ENCODE measurements around the gene APAF1. TPM values are rescaled to one million over a fixed set of nuclear protein-coding genes. Genes with fewer than 3 reads are reported as not detected.

APAF1 gene
- total RNA-seq, 1 experiment from 2014 or later, result 19.3 TPM

- no peak for TF ChIP-seq ZMAT4 (CRISPR knock-in tag; IDR thresholded peaks at IDR 0.05)
- TF ChIP-seq CREB1 (CRISPR knock-in tag; IDR thresholded peaks at IDR 0.05), result no peak
- no peak for TF ChIP-seq OVOL2 (CRISPR knock-in tag; IDR thresholded peaks at IDR 0.05; ENCODE audit: borderline replicate concordance)
- no peak for TF ChIP-seq KAT7 (CRISPR knock-in tag; IDR thresholded peaks at IDR 0.05; ENCODE audit: borderline replicate concordance)
- no peak for TF ChIP-seq ZNF232 (CRISPR knock-in tag; IDR thresholded peaks at IDR 0.05)
- TF ChIP-seq USF1 (CRISPR knock-in tag; IDR thresholded peaks at IDR 0.05), result no peak
- no peak for TF ChIP-seq SMAD4 (CRISPR knock-in tag; IDR thresholded peaks at IDR 0.05)
- no peak for TF ChIP-seq ZNF263 (CRISPR knock-in tag; IDR thresholded peaks at IDR 0.05; ENCODE audit: low read depth)
- TF ChIP-seq NR3C1 (CRISPR knock-in tag; conservative IDR thresholded peaks at IDR 0.05; ENCODE audit: low read depth), result no peak
- no peak for TF ChIP-seq CDX4 (CRISPR knock-in tag; IDR thresholded peaks at IDR 0.05; ENCODE audit: borderline replicate concordance)
- TF ChIP-seq MLX (CRISPR knock-in tag; IDR thresholded peaks at IDR 0.05), result no peak
- no peak for TF ChIP-seq FOXK1 (CRISPR knock-in tag; IDR thresholded peaks at IDR 0.05)
- TF ChIP-seq USF2 (CRISPR knock-in tag; IDR thresholded peaks at IDR 0.05), result no peak
- no peak for TF ChIP-seq ZNF138 (CRISPR knock-in tag; conservative IDR thresholded peaks at IDR 0.05)
- TF ChIP-seq GRHL2 (CRISPR knock-in tag; IDR thresholded peaks at IDR 0.05; ENCODE audit: insufficient replicate concordance, severe bottlenecking), result no peak
- TF ChIP-seq ZNF671 (CRISPR knock-in tag; IDR thresholded peaks at IDR 0.05), result no peak
- no peak for TF ChIP-seq JAZF1 (CRISPR knock-in tag; IDR thresholded peaks at IDR 0.05)
- no peak for TF ChIP-seq NR1H2 (CRISPR knock-in tag; IDR thresholded peaks at IDR 0.05)
- TF ChIP-seq JUN (CRISPR knock-in tag; IDR thresholded peaks at IDR 0.05), result no peak
- Mint-ChIP-seq H3K27me3 (ENCODE audit: low read depth) (peaks cover 37% of the 10 kb centered on the region), H3K4me3 (no peak overlapping the region), H3K36me3 (peaks cover 9% of the 10 kb centered on the region; the same call in 1 of the 2 replicates), H3K27ac (no peak overlapping the region), H3K4me1 (peaks cover 19% of the 10 kb centered on the region), H3K9me3 (no peaks in the 10 kb centered on the region)
- ATAC-seq (no peak), DNase-seq (ENCODE audit: low spot score) (no peak)
- POLR2A ChIA-PET, result no interaction called here
- CTCF ChIA-PET, result no interaction called here
These were observed 56.1 kb downstream of the APAF1 start for GRCh38 chr12:98701166-98701565.

- Mint-ChIP-seq H3K4me3 (no peak overlapping the region), H3K27me3 (ENCODE audit: low read depth) (no peaks in the 10 kb centered on the region), H3K36me3 (peaks cover 2% of the 10 kb centered on the region; the same call in 1 of the 2 replicates), H3K4me1 (no peaks in the 10 kb centered on the region), H3K27ac (no peak overlapping the region), H3K9me3 (no peaks in the 10 kb centered on the region)
- DNase-seq (ENCODE audit: low spot score) (no peak), ATAC-seq (no peak)
- CTCF ChIA-PET, result no interaction called here
- no peak for TF ChIP-seq ATF3 (CRISPR knock-in tag; conservative IDR thresholded peaks at IDR 0.05)
- no peak for TF ChIP-seq TCF7 (CRISPR knock-in tag; IDR thresholded peaks at IDR 0.05; ENCODE audit: low read depth)
- no peak for TF ChIP-seq PRDM15 (CRISPR knock-in tag; IDR thresholded peaks at IDR 0.05)
- TF ChIP-seq SMAD4 (CRISPR knock-in tag; IDR thresholded peaks at IDR 0.05), result no peak
- TF ChIP-seq JAZF1 (CRISPR knock-in tag; IDR thresholded peaks at IDR 0.05), result no peak
- TF ChIP-seq ATF6 (CRISPR knock-in tag; IDR thresholded peaks at IDR 0.05), result no peak
- no peak for TF ChIP-seq SMAD3 (CRISPR knock-in tag; IDR thresholded peaks at IDR 0.05; ENCODE audit: borderline replicate concordance)
- no peak for TF ChIP-seq USF2 (CRISPR knock-in tag; IDR thresholded peaks at IDR 0.05)
- TF ChIP-seq ZNF671 (CRISPR knock-in tag; IDR thresholded peaks at IDR 0.05), result no peak
- no peak for TF ChIP-seq FOXK1 (CRISPR knock-in tag; IDR thresholded peaks at IDR 0.05)
- no peak for TF ChIP-seq ZNF232 (CRISPR knock-in tag; IDR thresholded peaks at IDR 0.05)
- POLR2A ChIA-PET, result no interaction called here
These were observed 63.9 kb downstream of the APAF1 start for GRCh38 chr12:98709022-98709421.
